Astrocyte (in vitro differentiated cells and primary cell): ENCODE measurements around the gene GHRH.

Experiments
- CTCF ChIP-seq: IDR thresholded peaks from 2 replicates; pipeline ENCODE4 v1.5.1; 2011; ENCODE audit warnings: low read depth, mild to moderate bottlenecking, inconsistent platforms, low read length, moderate library complexity; ENCODE audit not compliant: insufficient read depth
- EZH2 ChIP-seq: IDR thresholded peaks from 2 replicates; pipeline ENCODE4 v1.6.1; 2012; ENCODE audit warnings: mild to moderate bottlenecking, low read length, inconsistent platforms; ENCODE audit not compliant: insufficient read depth

GRCh38 chr20:37310951-37311350, 49.3 kb upstream of the GHRH start:
- TF ChIP-seq CTCF (no peak), EZH2 (no peak)
